ENCODE measurements around the gene SEC31A.
"Not testable (repeated sequence)": the region's sequence is repeated elsewhere in the genome, so short reads cannot be mapped to it uniquely, and the experiment has no call there.

Gene SEC31A

GRCh38 chr4:82833060-82833459 lies 57.9 kb downstream of the SEC31A start:
- ATAC-seq, DNase-seq: not testable (repeated sequence)

DNA sequence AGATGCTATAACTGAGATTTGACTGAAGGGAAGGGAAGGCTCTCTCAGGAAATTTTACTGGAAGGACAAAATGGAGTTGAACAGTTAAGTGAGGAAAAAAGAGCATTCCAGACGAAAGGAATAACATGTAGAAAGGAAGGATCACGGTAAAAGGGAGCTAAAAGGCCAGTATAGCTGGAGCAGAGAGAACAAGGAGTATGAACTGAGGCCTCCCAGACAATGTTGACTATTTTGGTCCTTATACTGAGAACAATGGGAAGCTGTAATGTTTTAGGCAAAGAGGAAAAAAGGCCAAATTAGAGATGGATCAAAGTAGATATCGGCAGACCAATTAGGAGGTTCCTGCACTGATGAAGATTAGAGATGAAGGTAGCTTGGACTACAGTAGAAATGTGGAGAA lies 65.5 kb downstream of the SEC31A start:
- ATAC-seq (no peak), DNase-seq (no peak)

GRCh38 chr4:82823062-82823461 lies 67.9 kb downstream of the SEC31A start:
- no peak for DNase-seq
- no peak for ATAC-seq

GRCh38 chr4:82820689-82821088 lies 70.3 kb downstream of the SEC31A start:
- DNase-seq (no peak), ATAC-seq (peak; percentile 52)

DNA sequence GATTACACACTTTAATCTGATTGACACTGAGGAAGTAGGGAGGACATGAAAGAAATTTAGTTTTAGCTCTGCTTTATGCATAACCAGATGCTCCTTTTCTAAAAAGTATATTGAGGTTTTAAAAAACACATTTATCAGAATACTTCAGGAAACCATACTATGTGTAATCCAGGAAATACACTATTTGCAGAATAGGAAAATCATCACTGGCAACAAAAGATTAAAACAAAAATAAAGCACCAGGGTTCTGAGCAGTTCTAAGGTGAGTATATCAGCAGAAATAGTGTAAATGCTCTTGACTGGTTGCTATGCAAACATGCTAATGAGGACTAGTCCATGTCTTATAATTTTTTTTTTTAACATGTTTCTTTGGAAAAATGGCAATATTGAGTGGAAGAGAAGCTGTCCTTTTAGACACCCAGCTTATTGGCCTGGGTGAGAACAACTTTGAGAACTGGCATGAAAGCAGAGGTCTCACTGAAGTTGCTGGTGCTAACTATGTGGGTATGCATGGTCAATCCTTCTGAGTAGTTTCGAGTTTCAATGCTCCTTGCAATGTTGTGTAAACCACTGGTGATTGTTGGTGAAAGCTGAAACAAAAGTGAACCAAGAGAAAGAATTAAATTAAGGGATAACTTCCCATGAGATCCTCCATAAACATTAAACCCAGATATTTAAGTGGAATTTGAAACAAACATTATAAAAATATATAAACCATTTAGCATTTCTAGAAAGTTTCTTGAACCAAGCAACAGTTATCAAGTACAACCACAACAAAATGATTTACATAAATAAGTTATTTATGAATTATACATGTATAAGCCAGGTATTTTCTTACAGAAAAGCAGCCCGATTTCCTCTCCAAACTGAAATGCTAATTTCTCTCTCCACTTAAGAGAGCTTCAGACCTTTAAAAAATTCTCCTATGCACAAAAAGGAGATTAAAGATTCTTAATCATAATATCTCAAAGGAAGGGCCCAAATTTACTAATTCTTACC lies 72.0 kb downstream of the SEC31A start:
- no peak for ATAC-seq
- DNase-seq: no peak

DNA sequence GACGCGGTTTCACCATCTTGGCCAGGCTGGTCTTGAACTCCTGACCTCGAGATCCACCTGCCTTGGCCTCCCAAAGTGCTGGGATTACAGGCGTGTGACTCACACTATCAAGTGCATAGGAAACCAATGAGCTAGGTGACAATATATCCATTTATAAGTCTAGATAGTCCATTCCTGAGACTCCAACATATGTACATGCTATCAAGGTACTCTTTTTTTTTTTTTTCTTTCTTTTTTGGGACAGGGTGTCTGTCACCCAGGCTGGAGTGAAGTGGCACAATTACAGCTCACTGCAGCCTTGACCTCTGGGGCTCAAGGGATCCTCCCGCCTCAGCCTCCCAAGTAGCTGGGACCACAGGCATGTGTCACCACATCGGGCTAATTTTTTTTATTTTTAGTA lies 74.1 kb downstream of the SEC31A start:
- not testable (repeated sequence) for ATAC-seq

DNA sequence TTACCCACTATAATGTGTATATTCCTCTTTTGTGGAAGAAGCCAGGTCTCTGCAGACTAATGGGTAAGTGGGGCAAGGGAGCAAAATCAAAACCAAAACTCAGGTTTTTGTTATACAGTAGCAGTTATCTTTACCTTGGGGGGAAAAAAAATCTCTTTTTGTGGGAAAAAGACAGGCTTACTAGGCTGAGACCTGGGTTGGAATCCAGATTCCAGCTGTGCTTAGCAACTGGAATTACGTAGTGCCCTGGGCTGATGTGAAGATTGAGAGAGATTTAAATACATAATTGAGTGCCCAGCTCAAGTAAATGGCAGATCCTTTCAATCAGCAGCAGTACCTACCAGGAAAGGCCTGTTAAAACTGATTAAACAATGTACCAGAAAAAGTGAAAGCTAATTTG lies 76.9 kb downstream of the SEC31A start:
- ATAC-seq (no peak), DNase-seq (no peak)

More for the DNA sequence above, 74.1 kb downstream of the SEC31A start:
- DNase-seq: not testable (repeated sequence)

DNA sequence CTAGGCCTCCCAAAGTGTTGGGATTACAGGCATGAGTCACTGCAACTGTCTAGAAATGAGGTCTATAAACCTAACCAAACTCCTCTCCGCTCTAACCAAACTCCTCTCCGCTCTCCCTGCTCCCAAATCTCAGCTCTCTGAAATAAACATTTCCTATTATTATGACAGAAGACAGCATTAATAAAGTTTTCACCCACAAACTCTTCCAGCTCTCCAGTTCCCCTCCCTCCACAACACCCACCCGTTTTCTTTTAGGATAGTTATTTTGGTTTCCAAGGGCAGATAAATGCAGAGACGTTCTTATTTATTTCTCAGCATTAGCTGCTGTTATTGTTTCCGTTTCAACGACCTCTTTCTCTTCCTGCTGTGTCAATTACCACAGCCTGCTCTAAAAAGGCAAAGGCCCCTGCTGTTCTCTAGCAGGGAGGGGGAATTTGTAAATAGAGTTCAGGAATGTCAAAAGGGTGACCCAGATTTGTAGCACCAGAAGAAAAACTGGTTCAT lies 79.1 kb downstream of the SEC31A start:
- DNase-seq (no peak), ATAC-seq (no peak)

- no peak for DNase-seq
- ATAC-seq: no peak
Measured at GRCh38 chr4:82811392-82811791, 79.6 kb downstream of the SEC31A start.

GRCh38 chr4:82810176-82810575 lies 80.8 kb downstream of the SEC31A start:
- ATAC-seq (no peak), DNase-seq (no peak)

GRCh38 chr4:82809619-82810018 lies 81.3 kb downstream of the SEC31A start:
- DNase-seq: no peak
- no peak for ATAC-seq

- DNase-seq (no peak), ATAC-seq (no peak)
Measured at GRCh38 chr4:82803746-82804145, 87.2 kb downstream of the SEC31A start.

DNA sequence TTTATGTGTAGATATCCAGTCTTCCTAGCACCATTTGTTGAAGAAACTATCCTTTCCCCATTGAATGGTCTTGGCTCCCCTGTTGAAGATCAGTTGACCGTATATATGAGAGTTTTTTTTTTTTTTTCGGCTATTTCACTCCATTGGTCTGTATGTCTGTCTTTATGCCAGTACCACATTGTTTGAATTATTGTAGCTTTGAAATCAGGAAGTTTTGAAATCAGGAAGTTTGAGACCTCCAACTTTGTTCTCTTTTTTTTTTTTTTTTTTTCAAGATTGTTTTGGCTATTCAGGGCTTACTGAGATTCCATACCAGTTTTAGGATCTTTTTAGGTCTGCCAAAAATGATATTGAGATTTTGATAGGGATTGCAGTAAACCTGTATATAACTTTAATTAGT lies 88.0 kb downstream of the SEC31A start:
- no peak for DNase-seq
- no peak for ATAC-seq

DNA sequence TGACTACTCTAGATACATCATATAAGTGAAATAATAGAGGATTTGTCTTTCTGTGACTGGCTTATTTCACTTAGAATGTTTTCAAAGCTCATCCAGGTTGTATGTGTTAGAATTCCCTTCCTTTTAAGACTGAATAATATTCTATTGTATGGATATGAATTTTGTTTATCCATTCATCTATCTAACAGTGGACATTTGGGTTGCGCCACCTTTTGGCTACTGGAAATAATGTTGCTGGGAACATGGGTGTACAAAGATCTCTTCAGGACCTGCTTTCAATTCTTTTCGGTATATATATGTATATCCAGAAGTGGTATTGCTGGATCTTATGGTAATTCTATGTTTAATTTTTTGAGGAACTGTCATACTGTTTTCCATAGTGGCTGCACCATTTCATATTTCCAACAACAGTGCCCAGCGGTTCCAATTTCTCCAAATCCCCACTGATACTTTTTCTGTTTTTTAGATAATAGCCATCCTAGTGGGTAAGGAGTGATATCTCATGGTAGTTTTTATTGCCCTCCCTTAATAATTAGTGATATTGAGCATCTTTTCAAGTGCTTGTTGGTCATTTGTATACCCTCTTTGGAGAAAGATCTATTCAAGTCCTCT lies 88.9 kb downstream of the SEC31A start:
- no peak for DNase-seq
- no peak for ATAC-seq

DNA sequence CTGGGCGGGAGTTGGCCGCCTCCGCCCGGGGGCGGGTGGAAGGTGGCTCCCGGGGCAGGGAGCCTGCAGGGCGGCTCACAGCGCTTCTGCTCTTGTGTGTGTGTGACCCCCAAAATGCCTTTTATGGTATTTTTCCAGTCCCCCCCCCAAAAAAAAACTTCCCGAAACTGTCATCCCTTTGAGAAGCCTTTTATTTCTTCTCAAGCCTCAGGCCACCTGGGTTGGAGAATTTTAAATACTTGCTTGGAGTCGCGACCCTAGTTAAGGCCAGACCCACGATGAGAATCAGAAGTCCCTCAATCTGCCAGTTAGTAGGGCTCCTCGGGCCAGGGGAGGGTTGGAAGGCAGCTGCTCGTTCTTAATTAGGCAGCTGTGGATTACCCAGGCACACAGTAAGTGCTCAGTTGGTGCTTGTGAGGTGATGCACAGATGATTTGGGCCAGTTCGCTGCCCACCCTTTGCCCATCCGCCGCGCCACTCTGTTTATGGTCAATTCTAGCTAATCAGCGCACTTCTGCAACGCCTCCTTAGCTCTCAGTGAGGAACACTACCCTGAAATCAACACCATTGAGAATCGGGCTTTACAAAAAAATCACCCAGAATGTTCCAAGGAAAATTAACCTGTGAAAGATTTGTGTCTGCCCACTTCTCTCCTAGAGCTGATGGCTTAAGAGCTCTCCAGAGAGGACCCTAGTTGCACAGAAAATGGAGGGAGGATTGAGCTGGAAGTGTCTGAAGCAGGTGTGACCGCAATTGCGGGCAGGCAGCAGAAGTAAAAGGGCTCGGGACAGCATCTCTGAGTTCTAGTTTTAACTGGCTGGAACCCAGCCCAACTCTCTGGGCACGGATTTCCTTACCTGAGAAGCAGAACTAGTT lies 91.7 kb downstream of the SEC31A start:
- no peak for ATAC-seq
- DNase-seq: peak; percentile 19

DNA sequence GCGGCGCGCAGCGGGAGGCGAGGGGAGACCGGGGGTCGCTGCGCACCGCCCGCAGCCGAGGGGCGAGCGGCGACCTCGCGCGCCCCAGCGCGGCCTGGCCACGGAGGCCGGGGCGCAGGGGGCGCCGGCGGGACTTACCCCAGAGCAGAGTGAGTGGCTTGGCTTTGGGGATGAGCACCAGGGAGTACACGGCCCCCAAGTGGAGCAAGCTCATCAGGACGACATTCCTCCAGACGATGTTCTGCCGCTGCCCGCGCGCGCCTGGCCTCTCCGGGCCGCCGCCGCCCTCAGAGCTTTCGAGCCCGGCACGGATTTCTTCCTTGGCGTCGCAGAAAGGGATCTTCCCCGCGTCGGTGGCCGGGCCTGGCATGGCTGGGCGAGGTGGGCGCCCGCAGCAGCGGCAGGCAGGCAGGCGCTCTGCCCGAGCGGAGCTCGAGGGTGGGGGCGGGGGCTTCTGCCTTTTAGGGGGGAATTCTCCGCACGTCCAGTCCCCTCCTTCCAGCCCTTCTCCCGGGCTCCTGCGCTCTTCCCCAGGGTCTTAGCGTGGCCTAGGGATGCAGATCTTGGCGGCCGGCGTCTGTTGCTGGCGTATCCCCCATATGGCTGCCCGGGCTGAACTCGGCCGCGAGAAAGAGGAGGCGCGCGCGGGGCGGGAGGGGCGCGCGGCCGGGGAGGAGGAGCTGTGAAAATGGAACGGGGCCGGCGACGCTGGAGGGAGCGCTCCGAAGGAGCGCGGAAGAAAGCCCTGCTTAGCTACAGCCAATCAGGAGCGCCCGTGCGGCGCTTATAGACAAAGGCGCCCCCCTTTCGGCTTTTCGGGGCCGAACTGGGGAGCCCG lies 92.6 kb downstream of the SEC31A start, which contains the start of gene SCD5:
Gene SCD5, minus strand, starts transcription at position 629 of the 838 bp plus-strand sequence. Its CDS starts 259 bp downstream, at position 370.
- DNase-seq: peak; percentile 65
- peak; percentile 92 for ATAC-seq

DNA sequence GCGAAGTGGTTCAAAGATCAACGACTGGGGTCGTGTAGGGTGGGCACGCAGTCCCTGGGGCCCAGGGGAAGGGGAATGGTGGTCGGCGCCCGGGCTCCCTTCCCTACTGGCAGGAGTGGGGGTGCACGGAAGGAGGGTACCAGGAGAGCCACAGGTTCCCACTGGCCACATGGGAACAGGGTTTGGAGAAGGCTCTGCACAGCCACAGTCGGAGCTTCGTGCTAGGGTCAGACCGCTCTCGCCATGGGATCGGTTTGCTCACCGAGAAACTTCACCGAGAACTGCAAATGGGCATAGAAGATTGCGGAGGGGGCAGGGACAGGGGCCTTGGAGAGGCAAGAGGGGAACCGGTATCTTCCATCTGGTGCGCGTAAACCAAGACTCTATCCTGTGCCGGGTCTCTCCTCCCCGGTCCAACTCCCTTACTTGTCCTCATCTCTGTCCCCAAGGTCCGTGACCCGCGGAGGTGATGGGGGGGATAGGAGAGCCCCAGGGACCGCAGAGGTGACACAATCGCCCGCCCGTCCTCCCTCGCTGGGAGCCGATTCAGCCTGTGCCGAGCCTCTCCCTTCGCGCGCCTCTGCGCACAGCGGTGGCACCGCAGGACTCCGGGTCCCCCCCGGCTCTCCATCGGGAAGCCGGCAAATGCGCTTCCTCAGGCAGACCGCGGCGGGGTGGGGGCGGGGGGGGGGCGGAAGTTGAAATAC lies 93.4 kb downstream of the SEC31A start:
- ATAC-seq (peak; percentile 25), DNase-seq (peak; percentile 12)

DNA sequence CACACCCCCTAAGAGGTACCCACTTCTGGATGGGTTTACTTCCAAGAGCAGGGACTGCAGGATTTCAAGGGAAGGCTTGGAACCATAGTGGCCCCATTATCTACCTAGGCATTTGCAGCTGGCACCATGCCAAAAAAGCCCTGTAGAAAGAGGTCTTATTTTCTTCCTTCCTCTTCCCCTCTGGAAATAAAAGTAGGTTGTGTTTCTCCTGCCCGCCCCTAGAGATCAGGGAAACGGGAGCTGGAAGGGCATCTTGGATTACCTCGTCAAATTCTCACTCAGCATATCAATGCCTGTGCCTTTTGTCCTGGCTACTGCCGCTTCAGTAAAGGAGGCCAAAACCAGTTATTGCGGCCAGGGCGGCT lies 93.9 kb downstream of the SEC31A start:
- ATAC-seq: no peak
- peak; percentile 4 for DNase-seq

- DNase-seq: no peak
Measured at GRCh38 chr4:82792912-82793649, 97.9 kb downstream of the SEC31A start.

DNA sequence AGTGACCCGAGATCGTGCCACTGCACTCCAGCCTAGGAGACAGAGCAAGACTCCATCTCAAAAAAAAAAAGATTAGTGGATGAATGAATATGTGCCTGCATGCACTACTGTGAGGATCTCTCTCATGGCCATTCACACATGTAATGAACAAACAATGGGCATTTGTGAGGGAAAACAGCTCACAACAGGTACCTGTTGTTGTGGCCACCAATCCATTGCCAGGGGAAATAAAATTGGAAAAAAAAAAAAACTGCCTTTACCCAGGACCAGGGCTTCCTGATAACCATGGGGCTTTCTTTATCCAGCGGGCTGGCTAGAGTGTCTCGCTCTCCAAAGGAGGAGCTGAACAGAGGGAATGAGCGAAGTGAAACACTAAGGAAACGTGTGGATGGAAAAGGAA lies 99.8 kb downstream of the SEC31A start:
- ATAC-seq (no peak), DNase-seq (no peak)

More at GRCh38 chr4:82792912-82793649, 97.9 kb downstream of the SEC31A start:
- ATAC-seq: no peak
